Superior temporal gyrus (tissue), 1 donor: ENCODE measurements around the gene RBM47.

Experiments
- DNase-seq: peaks from one replicate; pipeline ENCODE4 v3.0.0-alpha.2; 2016; ENCODE audit errors: extremely low spot score

The RBM47 gene

GRCh38 chr4:40586729-40587128 is 42.9 kb downstream of the RBM47 start:
- DNase-seq, result no peak

DNA sequence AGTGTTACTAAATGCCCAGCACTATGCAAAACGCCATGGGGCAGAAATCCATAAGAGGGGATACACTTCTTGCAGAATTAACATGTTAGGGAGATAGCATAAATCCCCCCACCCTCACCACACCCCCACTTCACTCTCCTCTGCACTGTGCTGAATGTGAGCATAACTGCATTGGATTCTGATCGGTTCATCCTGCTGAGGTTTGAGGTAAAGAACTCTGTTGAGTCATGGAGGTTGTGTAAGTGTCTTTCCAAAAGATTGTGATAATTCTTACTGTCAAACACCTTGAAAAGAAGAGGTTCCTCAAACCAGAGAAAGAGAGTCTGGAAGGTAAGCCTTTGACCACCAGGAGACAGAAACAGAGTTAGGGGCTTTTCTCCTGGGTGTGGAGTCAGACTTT is 43.6 kb downstream of the RBM47 start:
- DNase-seq, result no peak

- DNase-seq, result no peak
Observed at GRCh38 chr4:40585201-40585799, 44.4 kb downstream of the RBM47 start.

GRCh38 chr4:40584517-40585141 is 45.0 kb downstream of the RBM47 start:
- no peak for DNase-seq

DNA sequence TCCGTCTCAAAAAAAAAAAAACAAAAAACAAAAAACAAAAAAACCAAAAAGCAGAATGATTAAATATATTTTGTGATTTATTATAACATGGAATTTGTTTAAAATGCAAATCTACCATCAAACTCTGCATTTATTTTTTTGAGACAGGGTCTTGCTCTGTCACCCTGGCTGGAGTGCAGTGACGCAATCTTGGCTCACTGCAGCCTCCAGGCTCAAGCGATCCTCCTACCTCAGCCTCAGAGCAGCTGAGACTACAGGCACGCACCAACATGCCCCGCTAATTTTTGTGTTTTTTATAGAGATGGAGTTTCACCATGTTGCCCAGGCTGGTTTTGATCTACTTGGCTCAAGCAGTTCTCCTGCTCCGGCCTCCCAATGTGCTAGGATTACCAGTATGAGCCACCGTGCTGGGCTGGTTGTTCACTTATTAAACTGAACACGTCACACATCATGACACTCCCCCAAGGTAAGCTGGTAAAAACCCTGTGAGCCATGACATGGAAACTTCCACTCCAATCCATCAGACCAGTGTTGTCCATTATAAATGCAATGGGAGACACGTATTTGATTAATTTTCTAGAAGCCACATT is 45.7 kb downstream of the RBM47 start:
- DNase-seq, result no peak

DNA sequence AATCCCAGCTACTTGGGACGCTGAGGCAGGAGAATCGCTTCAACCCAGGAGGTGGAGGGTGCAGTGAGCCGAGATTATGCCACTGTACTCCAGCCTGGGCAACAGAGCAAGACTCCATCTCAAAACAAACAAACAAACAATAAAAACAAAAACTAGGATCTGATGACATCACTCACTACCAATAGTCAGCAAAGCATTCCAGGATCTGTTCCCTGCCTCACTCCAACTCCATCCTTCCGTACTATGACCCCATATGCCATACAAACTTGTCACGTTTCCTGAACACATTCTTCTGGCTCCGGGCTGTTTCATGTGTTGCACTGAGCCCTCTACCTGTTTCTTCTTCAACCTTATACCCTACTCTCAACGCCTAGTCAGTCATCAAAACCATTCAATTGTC is 47.3 kb downstream of the RBM47 start:
- DNase-seq, result no peak

DNA sequence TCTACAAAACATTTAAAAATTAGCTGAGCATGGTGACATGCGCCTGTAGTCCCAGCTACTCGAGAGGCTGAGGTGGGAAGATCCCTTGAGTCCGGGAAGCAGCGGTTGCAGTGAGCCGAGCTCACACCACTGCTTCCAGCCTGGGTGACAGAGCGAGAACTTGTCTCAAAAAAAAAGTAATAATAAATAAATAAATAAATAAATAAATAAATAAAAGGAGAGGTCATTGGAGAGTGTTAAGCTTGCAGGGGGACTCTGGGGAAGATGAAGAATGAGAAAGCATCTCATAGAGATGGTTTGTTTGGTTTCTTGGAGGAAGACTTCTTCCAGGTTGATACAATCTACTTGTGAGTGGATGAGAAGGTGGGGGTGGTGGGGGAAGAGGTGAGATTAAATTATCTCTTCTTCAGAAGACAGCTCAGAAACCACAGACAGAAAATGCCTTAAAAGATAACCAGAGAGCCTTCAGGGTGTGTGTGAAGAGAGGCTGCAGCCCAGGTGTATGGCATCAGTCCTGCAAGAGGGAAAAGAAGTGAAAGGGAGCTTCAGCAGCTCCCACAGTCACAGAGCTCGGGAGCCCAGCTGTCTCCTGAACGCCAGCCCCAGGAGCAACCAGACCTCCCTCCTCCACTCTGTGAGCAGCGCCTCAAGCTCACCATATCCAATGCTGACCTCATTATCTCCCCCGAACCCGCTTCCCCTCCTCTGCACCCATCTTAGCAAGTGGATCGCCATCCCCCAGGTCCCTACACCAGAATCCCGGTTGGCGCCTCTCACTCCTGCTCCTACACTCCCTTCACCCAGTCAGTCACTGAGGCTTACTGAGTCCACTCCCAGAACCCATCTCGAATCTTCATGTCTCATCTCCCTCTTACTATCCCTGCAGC is 48.2 kb downstream of the RBM47 start:
- no peak for DNase-seq

- DNase-seq, result no peak
Observed at GRCh38 chr4:40579983-40580382, 49.7 kb downstream of the RBM47 start.

DNA sequence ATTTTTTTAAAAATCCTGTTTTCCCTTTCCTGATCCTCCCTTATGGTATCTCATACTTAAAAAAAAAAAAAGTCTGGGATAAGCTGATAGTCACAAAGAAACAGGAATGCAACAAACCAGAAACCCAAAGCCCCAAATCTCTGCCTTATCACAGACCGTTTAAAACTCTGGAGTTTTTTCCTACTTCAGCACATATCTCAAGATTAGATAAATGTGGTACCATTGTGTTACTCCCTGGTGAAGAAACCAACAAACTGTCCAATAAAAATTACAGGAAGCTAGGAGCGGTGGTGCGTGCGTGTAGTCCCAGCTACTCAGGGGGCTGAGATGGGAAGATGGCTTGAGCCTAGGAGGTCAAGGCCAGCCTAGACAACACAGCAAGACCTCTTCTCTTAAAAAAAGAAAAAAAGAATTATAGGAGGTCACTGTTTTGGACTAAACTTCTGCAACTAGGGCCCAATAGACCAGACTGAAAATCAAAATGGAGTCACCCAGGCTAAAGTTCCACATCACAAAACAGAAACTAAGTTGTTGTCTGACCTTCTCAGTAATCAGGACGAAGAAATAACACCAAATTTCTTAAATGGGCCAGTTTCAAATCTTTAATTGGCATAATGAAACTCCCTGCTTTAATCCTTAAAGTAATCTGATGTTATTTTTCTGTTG is 51.9 kb downstream of the RBM47 start:
- no peak for DNase-seq

GRCh38 chr4:40576651-40577480 is 52.8 kb downstream of the RBM47 start:
- DNase-seq, result peak; percentile 38

GRCh38 chr4:40575846-40576245 is 53.8 kb downstream of the RBM47 start:
- DNase-seq, result no peak

DNA sequence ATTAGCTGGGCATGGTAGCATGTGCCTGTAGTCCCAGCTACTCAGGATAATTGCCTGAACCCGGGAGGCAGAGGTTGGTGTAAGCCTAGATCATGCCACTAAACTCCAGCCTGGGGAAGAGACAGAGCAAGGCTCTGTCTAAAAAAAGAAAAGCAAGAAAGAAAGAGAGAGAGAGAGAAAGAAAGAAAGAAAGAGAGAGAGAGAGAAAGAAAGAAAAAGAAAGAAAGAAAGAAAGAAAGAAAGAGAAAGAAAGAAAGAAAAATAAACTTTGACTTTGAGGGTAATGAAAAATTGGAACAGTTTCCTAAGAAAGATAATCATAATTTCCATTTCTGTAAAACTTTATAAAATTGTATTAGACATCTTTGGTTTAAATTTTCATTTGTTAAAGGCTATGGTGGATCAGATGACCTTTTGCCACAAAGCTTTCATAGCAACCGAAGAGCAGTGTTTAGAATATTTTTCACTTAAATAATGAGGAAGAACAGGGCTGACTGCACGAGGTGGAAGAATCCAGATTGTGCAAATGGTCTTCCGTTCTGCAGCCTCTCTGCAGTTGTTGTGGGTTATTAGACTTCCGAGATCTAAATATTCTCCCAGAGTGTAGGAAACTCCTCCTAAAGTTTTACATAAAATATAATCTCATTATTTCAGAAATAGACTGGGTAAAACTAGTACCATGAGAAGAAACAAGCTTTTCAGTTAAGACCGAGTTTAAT is 55.9 kb downstream of the RBM47 start:
- no peak for DNase-seq

GRCh38 chr4:40572692-40573310 is 56.9 kb downstream of the RBM47 start:
- no peak for DNase-seq

GRCh38 chr4:40571208-40571607 is 58.5 kb downstream of the RBM47 start:
- no peak for DNase-seq

- no peak for DNase-seq
Observed at GRCh38 chr4:40570348-40571077, 59.2 kb downstream of the RBM47 start.

- DNase-seq, result no peak
Observed at GRCh38 chr4:40564815-40565483, 64.7 kb downstream of the RBM47 start.

- DNase-seq, result no peak
Observed at GRCh38 chr4:40564004-40564403, 65.7 kb downstream of the RBM47 start.

- DNase-seq, result no peak
Observed at GRCh38 chr4:40563401-40563800, 66.3 kb downstream of the RBM47 start.

- no peak for DNase-seq
Observed at GRCh38 chr4:40562681-40563080, 67.0 kb downstream of the RBM47 start.
